Gastrocnemius medialis (tissue), 4 donors: ENCODE results near the gene C4B. TPM values are rescaled to one million over a fixed set of nuclear protein-coding genes. Genes with fewer than 3 reads are reported as not detected.
A peak's percentile ranks its signal among the peaks of the same experiment; 100 is the strongest.

Source experiments
- ATAC-seq, 2 donors: fragments of 150-250 bp; one replicate each; pipeline ENCODE4 v1.9.1; 2016
- DNase-seq, 2 donors: peaks; one replicate each; pipeline ENCODE4 v3.0.0-alpha.2; 2019
- H3K27ac ChIP-seq, 4 donors: fragments of 200-600 bp; sonication (generic); 1 replicate in 1 of 4; 2 replicates in 3 of 4; pipeline ENCODE4 v1.5.1; 2016 to 2018; ENCODE audit warnings: mild to moderate bottlenecking in 2 of 4, moderate library complexity in 1 of 4
- H3K27me3 ChIP-seq, 3 donors: fragments of 200-600 bp; sonication (generic) in 2 of 3; 1 replicate in 1 of 3; 2 replicates in 2 of 3; pipeline versions ENCODE4 v1.5.1 to v1.6.0; 2016 to 2019; ENCODE audit warnings: mild to moderate bottlenecking in 1 of 3, moderate library complexity in 1 of 3
- H3K36me3 ChIP-seq, 2 donors: fragments of 200-600 bp; sonication (generic) in 1 of 2; one replicate each; pipeline ENCODE4 v1.5.1; 2017 to 2018
- H3K4me1 ChIP-seq, 2 donors: fragments of 200-600 bp; sonication (generic) in 1 of 2; one replicate each; pipeline ENCODE4 v1.5.1; 2016 to 2017; ENCODE audit warnings: mild to moderate bottlenecking in 2 of 2
- H3K4me3 ChIP-seq, 4 donors: fragments of 200-600 bp; sonication (generic) in 3 of 4; 1 replicate in 1 of 4; 2 replicates in 3 of 4; pipeline ENCODE4 v1.5.1; 2016 to 2019; ENCODE audit warnings: mild to moderate bottlenecking in 2 of 4
- H3K9me3 ChIP-seq, 3 donors: fragments of 200-600 bp; sonication (generic) in 2 of 3; 1 replicate in 1 of 3; 2 replicates in 2 of 3; pipeline ENCODE4 v1.5.1; 2016 to 2019
- POLR2A ChIP-seq, 2 donors: fragments of 450-650 bp; IDR thresholded peaks; one replicate each; pipeline ENCODE4 v1.6.1; 2017; ENCODE audit warnings: antibody characterized with exemption in 2 of 2, mild to moderate bottlenecking in 2 of 2, moderate library complexity in 2 of 2
- in situ Hi-C, 4 donors: fragments of 200-750 bp; cut with MboI; loops; one replicate each; pipeline versions ENCODE4 v1.15.0 to v1.8.0; 2017; ENCODE audit warnings: low sequenced_read_pairs in 4 of 4
- intact Hi-C: fragments of 100-400 bp; cut with DNase I; formaldehyde crosslinking; loops from one replicate; pipeline ENCODE4 v1.15.1; 2023; ENCODE audit warnings: low total_unique reads
- total RNA-seq, 4 donors: library from RNA; depleted of rRNA; stranded (reverse); fragments of >200 nt; gene quantifications; one replicate each; pipeline versions ENCODE4 v1.1.0 to v1.2.3, GENCODE V29; 2016
- TF ChIP-seq, protein P1 (sequence below), 5 experiments: fragments of 450-650 bp in 3 of 5; fragments of 200-600 bp in 2 of 5; sonication (generic) in 2 of 5; IDR thresholded peaks in 4 of 5; conservative IDR thresholded peaks in 1 of 5; 1 replicate in 4 of 5; 2 replicates in 1 of 5; pipeline ENCODE4 v1.5.1; 2016 to 2019; ENCODE audit warnings: antibody characterized with exemption in 5 of 5, mild to moderate bottlenecking in 3 of 5, moderate library complexity in 3 of 5

The C4B gene
- total RNA-seq, 4 donors from 2014 or later: 2.6 to 8.6 (median 6.9) TPM

DNA sequence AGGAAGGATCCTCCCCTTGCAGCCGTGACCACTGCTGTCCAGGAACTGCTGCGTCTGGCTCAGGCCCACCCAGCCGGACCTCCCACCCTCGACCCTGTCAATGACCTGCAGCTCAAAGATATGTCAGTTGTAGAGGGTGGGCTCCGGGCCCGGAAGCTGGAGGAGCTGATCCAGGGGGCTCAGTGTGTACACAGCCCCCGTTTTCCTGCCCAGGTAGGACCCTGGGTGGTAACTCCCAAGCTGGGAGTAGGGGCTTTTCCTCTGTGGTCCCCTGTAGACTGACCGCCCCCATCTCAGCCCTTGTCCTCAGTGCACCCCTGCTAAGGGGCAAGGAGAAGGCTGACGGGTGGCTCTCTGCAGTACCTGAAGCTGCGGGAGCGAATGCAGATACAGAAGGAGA is 46.3 kb upstream of the C4B start:
- Histone ChIP-seq H3K27ac (no peak overlapping the region), H3K4me1 (peaks cover 21 to 23% of the 10 kb centered on the region in 2 donors), H3K27me3 (no peaks in the 10 kb centered on the region), H3K36me3 (peaks cover 0 to 51% of the 10 kb centered on the region in 2 donors), H3K4me3 (no peak overlapping the region), H3K9me3 (no peaks in the 10 kb centered on the region)
- in situ Hi-C loops: loop anchor here (25.0 kb wide), 6 partner anchors 94 to 994 kb away; partner anchors contain the start of genes AGER (in 1 of the 4), AGPAT1 (in 1 of the 4), APOM (in 1 of the 4) and ATF6B (in 1 of the 4)
- ATAC-seq (no peak), DNase-seq (no peak)
- TF ChIP-seq, protein P1, sequence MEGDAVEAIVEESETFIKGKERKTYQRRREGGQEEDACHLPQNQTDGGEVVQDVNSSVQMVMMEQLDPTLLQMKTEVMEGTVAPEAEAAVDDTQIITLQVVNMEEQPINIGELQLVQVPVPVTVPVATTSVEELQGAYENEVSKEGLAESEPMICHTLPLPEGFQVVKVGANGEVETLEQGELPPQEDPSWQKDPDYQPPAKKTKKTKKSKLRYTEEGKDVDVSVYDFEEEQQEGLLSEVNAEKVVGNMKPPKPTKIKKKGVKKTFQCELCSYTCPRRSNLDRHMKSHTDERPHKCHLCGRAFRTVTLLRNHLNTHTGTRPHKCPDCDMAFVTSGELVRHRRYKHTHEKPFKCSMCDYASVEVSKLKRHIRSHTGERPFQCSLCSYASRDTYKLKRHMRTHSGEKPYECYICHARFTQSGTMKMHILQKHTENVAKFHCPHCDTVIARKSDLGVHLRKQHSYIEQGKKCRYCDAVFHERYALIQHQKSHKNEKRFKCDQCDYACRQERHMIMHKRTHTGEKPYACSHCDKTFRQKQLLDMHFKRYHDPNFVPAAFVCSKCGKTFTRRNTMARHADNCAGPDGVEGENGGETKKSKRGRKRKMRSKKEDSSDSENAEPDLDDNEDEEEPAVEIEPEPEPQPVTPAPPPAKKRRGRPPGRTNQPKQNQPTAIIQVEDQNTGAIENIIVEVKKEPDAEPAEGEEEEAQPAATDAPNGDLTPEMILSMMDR (IDR thresholded peaks at IDR 0.05 in 4 of 5, conservative IDR thresholded peaks at IDR 0.05 in 1 of 5): no peak
- TF ChIP-seq POLR2A (IDR thresholded peaks at IDR 0.05): no peak
- intact Hi-C loops: no loop called here

DNA sequence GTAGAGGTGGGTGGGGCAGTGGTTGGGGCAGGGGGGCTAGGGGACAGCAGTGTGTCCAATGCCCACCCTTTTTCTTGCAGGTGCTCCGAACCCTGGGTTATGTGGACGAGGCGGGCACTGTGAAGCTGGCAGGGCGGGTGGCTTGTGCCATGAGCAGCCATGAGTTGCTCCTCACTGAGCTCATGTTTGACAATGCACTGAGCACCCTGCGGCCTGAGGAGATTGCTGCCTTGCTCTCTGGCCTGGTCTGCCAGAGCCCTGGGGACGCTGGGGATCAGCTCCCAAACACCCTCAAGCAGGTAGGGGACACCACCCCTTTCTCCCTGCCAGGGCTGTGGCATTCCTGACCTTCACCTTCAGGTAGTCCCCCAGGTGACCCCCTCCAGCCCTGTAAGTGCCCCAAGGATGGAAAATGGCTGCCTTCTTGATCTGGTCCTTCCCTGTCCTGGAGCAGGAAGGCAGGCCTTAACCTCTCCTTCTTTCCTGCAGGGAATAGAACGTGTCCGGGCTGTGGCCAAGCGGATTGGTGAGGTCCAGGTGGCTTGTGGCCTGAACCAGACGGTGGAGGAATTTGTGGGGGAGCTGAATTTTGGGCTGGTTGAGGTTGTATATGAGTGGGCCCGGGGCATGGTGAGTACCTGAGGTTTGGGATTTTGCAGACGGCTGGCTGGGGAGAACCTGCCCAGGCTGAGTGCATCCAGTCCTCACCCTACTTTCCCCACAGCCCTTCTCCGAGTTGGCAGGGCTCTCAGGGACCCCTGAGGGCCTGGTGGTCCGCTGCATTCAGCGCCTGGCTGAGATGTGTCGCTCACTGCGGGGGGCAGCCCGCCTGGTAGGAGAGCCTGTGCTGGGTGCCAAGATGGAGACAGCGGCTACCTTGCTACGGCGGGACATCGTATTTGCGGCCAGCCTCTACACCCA is 45.5 kb upstream of the C4B start:
- H3K27ac ChIP-seq: no peak overlapping the region
- in situ Hi-C loops: loop anchor here (25.0 kb wide), 6 partner anchors 93 to 993 kb away; partner anchors contain the start of genes AGER (in 1 of the 4), AGPAT1 (in 1 of the 4), APOM (in 1 of the 4) and ATF6B (in 1 of the 4)
- H3K4me3 ChIP-seq: no peak overlapping the region
- TF ChIP-seq, protein P1 (IDR thresholded peaks at IDR 0.05 in 4 of 5, conservative IDR thresholded peaks at IDR 0.05 in 1 of 5): no peak
- no peak for TF ChIP-seq POLR2A (IDR thresholded peaks at IDR 0.05)
- H3K27me3 ChIP-seq: no peaks in the 10 kb centered on the region
- no peak for ATAC-seq
- no peaks in the 10 kb centered on the region for H3K9me3 ChIP-seq
- peaks cover 23 to 29% of the 10 kb centered on the region in 2 donors for H3K4me1 ChIP-seq
- intact Hi-C loops: no loop called here
- DNase-seq: no peak
- H3K36me3 ChIP-seq: peaks cover 0 to 44% of the 10 kb centered on the region in 2 donors

- ATAC-seq (no peak), DNase-seq (no peak)
- H3K4me1 ChIP-seq: peaks cover 23 to 29% of the 10 kb centered on the region in 2 donors
- peak overlapping the region; percentile 90 to 97 (median 92) for H3K27ac ChIP-seq
- in situ Hi-C loops: loop anchor here (10.0 to 25.0 kb wide), 7 partner anchors 75 to 992 kb away; partner anchors contain the start of genes AGER (in 1 of the 4), AGPAT1 (in 1 of the 4), APOM (in 1 of the 4) and ATF6B (in 1 of the 4)
- no peaks in the 10 kb centered on the region for H3K27me3 ChIP-seq
- peaks cover 0 to 41% of the 10 kb centered on the region in 2 donors for H3K36me3 ChIP-seq
- TF ChIP-seq, protein P1 (IDR thresholded peaks at IDR 0.05 in 4 of 5, conservative IDR thresholded peaks at IDR 0.05 in 1 of 5): no peak
- no peak for TF ChIP-seq POLR2A (IDR thresholded peaks at IDR 0.05)
- intact Hi-C loops: loop anchor here (10.0 kb wide), 3 partner anchors 205 to 1905 kb away; partner anchors contain the start of genes AGPAT1, CLIC1, POLR1H and PPP1R11
- H3K4me3 ChIP-seq: peak overlapping the region in 2 of 4 donors; percentile 74 to 86
- no peaks in the 10 kb centered on the region for H3K9me3 ChIP-seq
Measured at GRCh38 chr6:31969712-31970603, 44.6 kb upstream of the C4B start.
